AG04450 (cell line): ENCODE results near the gene MPZL2. TPM values are rescaled to one million over a fixed set of nuclear protein-coding genes. Genes with fewer than 3 reads are reported as not detected.

Experiments used
- CTCF ChIA-PET: fragments of 300-600, 350-600 bp; formaldehyde crosslinking; extraction: SDS; loops from one replicate; lab custom pipeline; 2022; ENCODE audit warnings: antibody characterized with exemption, inconsistent platforms; lab: Charles Lee
- POLR2A ChIA-PET: fragments of 350-600 bp; formaldehyde crosslinking; extraction: SDS; loops from one replicate; lab custom pipeline; 2021; ENCODE audit warnings: antibody characterized with exemption, inconsistent platforms; lab: Yijun Ruan, JAX
- DNase-seq: peaks from one replicate; pipeline ENCODE4 v3.0.0-alpha.2; 2011; ENCODE audit warnings: low read depth, low spot score
- H3K27ac ChIP-seq: one replicate; pipeline ENCODE4 v1.5.1; 2012; ENCODE audit warnings: low read depth, low read length, control low read depth
- H3K27me3 ChIP-seq: one replicate; pipeline ENCODE4 v1.6.0; 2012; ENCODE audit warnings: low read length; ENCODE audit not compliant: control insufficient read depth, insufficient read depth
- H3K4me3 ChIP-seq: 2 replicates; pipeline ENCODE4 v1.5.1; 2011; ENCODE audit warnings: mild to moderate bottlenecking, low read depth, low read length, control low read depth
- H3K9me3 ChIP-seq: 2 replicates; pipeline ENCODE4 v1.5.1; 2012; ENCODE audit warnings: low read length; ENCODE audit not compliant: control insufficient read depth, insufficient read depth
- polyA plus RNA-seq: library from polyadenylated mRNA; depleted of rRNA; stranded (reverse); fragments of >200 nt; gene quantifications from 2 replicates; pipeline ENCODE4 v1.2.3, GENCODE V29; 2011
- TF ChIP-seq, protein P1 (sequence below): IDR thresholded peaks from 2 replicates; pipeline ENCODE4 v1.5.1; 2011; ENCODE audit warnings: low read depth, low read length, control low read depth, inconsistent platforms

Gene MPZL2
- polyA plus RNA-seq, 1 experiment = not detected

DNA sequence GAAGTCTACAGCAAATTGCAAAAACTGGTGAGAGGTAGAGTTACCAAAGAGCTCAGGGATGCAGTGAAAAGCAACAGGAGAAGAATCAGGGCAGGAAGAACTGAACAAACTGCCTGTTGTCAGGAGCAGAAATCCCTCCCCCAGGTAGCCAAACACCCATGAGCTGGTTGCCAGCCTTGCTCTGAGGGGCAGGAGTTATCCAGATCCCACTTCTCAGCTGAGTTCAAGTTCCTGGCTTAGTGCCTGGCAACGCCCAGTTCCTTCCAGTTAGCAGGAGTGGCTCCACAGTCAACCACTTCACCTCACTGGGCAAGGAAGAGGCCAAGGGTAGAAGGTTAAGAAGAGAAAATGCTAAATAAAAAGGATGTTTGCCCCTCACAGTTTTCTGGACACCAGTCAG, 1.9 kb upstream of the MPZL2 start:
- TF ChIP-seq, protein P1, sequence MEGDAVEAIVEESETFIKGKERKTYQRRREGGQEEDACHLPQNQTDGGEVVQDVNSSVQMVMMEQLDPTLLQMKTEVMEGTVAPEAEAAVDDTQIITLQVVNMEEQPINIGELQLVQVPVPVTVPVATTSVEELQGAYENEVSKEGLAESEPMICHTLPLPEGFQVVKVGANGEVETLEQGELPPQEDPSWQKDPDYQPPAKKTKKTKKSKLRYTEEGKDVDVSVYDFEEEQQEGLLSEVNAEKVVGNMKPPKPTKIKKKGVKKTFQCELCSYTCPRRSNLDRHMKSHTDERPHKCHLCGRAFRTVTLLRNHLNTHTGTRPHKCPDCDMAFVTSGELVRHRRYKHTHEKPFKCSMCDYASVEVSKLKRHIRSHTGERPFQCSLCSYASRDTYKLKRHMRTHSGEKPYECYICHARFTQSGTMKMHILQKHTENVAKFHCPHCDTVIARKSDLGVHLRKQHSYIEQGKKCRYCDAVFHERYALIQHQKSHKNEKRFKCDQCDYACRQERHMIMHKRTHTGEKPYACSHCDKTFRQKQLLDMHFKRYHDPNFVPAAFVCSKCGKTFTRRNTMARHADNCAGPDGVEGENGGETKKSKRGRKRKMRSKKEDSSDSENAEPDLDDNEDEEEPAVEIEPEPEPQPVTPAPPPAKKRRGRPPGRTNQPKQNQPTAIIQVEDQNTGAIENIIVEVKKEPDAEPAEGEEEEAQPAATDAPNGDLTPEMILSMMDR = no peak
- ChIA-PET POLR2A (no interaction called here), CTCF (no interaction called here)
- Histone ChIP-seq H3K9me3 (no peaks in the 10 kb centered on the region), H3K27me3 (peaks cover 36% of the 10 kb centered on the region), H3K27ac (no peak overlapping the region), H3K4me3 (no peak overlapping the region)
- no peak for DNase-seq

DNA sequence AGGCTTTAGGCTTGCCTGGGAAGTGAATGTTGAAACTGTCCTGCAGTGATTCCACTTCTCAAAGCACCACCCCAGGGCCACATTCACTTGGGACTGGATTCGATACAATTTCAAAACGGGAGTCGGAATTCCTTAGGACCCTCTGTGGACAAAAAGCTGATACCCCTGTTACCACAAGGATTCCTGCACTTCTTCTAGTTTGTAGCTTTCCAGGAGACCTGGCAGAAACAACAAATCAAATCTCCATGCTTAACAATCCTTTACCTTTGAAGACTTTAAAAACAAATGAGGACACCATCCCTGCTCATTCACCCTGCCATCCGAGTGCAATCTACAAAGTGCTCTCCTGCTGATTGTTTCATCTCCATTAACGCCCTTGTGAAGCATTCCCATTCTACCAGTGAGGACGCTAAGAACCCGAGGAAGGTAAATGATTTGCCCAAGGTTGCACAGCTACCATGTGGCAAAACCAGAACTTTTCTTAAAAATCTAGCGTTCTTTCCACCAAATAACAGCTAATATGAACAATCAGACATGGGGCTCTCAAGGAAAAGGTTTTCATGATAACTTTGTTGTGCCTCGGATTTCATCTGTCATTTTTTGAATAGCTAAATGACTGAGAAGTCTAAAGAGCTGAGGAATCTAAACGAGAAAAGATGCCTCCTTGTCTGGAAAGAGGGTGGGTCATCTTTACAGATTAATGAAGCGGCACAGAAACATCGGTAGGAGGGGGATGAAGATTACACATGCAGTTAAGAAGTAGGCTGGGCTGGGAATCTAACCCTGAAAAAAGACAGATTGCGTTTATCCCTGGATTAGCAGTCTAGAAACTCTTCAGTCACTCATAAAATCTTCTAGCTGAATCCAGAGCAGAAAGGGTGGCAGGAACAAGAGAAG, 720 bp upstream of the MPZL2 start:
- peaks cover 36% of the 10 kb centered on the region for H3K27me3 ChIP-seq
- H3K4me3 ChIP-seq = no peak overlapping the region
- no peak for DNase-seq
- H3K27ac ChIP-seq = no peak overlapping the region
- TF ChIP-seq, protein P1 = no peak
- ChIA-PET POLR2A (no interaction called here), CTCF (no interaction called here)
- no peaks in the 10 kb centered on the region for H3K9me3 ChIP-seq

DNA sequence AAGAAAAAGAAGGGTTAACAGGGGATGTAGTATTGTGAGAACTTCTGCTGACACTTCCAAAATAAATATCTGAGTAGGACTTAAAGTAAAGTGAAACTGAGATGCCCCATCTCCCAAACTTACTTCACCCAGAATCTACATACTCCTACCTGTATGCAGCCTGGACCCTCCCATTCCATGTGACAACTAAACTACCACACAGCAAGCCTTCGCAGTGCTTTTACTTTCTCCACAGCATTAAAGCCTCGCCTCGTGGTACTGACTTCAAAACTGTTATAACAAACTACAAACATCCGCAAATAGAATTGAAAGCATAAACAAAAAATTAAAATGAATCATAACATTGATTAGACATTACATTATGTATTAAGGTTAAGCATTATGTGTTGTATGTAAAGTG, 985 bp downstream of the MPZL2 start:
- POLR2A ChIA-PET = no interaction called here
- CTCF ChIA-PET = no interaction called here
- H3K27ac ChIP-seq = no peak overlapping the region
- TF ChIP-seq, protein P1 = no peak
- no peak overlapping the region for H3K4me3 ChIP-seq
- H3K9me3 ChIP-seq = no peaks in the 10 kb centered on the region
- peaks cover 36% of the 10 kb centered on the region for H3K27me3 ChIP-seq
- DNase-seq = no peak

DNA sequence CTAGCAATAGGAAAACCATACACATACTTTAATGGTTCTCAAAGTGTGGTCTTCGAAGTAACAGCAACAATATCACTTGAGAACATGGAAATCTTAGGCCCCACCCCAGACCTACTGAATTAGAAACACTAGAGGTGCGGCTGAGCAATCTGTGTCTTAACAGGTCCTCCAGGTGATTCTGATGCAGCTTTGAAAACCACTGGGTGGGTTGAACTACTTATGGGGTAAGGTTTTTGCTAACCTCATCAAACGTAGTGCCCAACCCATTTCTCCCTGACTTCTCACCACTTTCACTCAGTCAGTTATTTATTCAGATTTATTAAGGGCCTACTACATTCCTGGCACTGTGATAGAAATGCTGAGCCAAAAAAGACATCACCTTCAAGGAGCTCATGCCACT, 3.7 kb downstream of the MPZL2 start:
- POLR2A ChIA-PET = no interaction called here
- CTCF ChIA-PET = no interaction called here
- TF ChIP-seq, protein P1 = no peak
- Histone ChIP-seq H3K27ac (no peak overlapping the region), H3K27me3 (peaks cover 21% of the 10 kb centered on the region), H3K4me3 (no peak overlapping the region), H3K9me3 (no peaks in the 10 kb centered on the region)
- DNase-seq = no peak

DNA sequence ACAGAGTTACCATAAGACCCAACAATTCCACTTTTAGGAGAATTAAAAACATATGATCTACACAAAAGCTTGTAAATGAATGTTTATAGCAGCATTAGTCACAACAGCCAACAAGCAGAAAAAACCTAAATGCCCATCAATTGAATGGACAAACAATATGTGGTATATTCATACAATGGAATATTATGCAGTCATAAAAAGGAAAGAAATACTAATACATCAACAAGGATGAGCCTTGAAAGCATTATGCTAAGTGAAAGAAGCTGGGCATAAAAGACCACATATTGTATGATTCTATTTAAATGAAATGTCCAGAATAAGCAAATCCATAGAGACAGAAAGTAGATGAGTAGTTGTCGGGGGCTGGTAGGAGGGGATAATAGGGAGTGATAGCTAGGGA, 5.0 kb downstream of the MPZL2 start:
- Histone ChIP-seq H3K27ac (no peak overlapping the region), H3K27me3 (peaks cover 10% of the 10 kb centered on the region), H3K9me3 (no peaks in the 10 kb centered on the region), H3K4me3 (no peak overlapping the region)
- POLR2A ChIA-PET = no interaction called here
- DNase-seq = no peak
- CTCF ChIA-PET = interaction anchor here (0.7 kb wide), 1 partner anchor 88 kb away, joined by 3 read pairs; no protein-coding TSS in a partner anchor
- TF ChIP-seq, protein P1 = no peak
